Left ventricle myocardium inferior (tissue), 1 donor: ENCODE data around the gene CCDC70. TPM values are rescaled to one million over a fixed set of nuclear protein-coding genes. Genes with fewer than 3 reads are reported as not detected.

Source experiments
- DNase-seq: peaks from one replicate; pipeline ENCODE4 v3.0.0-alpha.2; 2020
- H3K27ac ChIP-seq: fragments of 200-600 bp; replicated peaks from 2 replicates; pipeline ENCODE4 v1.8.0; 2021
- H3K27me3 ChIP-seq: fragments of 200-600 bp; 2 replicates; pipeline ENCODE4 v1.8.0; 2021; ENCODE audit warnings: low read depth
- H3K36me3 ChIP-seq: fragments of 200-600 bp; 2 replicates; pipeline ENCODE4 v1.8.0; 2021
- H3K4me1 ChIP-seq: fragments of 200-600 bp; 2 replicates; pipeline ENCODE4 v1.8.0; 2021
- H3K4me3 ChIP-seq: fragments of 200-600 bp; 2 replicates; pipeline ENCODE4 v1.8.0; 2021; ENCODE audit warnings: mild to moderate bottlenecking, moderate library complexity
- H3K9me3 ChIP-seq: fragments of 200-600 bp; replicated peaks from 2 replicates; pipeline ENCODE4 v1.8.0; 2021
- CTCF ChIP-seq: fragments of 200-600 bp; IDR thresholded peaks from 2 replicates; pipeline ENCODE4 v1.8.0; 2021; ENCODE audit warnings: antibody characterized with exemption, mild to moderate bottlenecking, borderline replicate concordance
- intact Hi-C: fragments of 100-400 bp; cut with micrococcal nuclease; formaldehyde crosslinking; loops from one replicate; pipeline ENCODE4 v1.11.0; 2022
- total RNA-seq: library from RNA; stranded (reverse); fragmentation: NEBNext Ultra II Directional; extraction: Animal tissue kit (Norgen Biotek cat#: 25700); gene quantifications from one replicate; pipeline ENCODE4 v1.2.1, GENCODE V29; 2021
- donor health status: DM: no; HTN: yes; CAD: no; lungs with severe emphysema.

CCDC70 gene
- total RNA-seq, 1 donor from 2014 or later = not detected

- Histone ChIP-seq H3K4me1 (peaks cover 64% of the 10 kb centered on the region), H3K27me3 (no peaks in the 10 kb centered on the region), H3K4me3 (no peak overlapping the region), H3K9me3 (no peaks in the 10 kb centered on the region), H3K27ac (peak overlapping the region; percentile 73), H3K36me3 (no peaks in the 10 kb centered on the region)
- no peak for DNase-seq
- intact Hi-C loops = no loop called here
- no peak for TF ChIP-seq CTCF
Measured at GRCh38 chr13:51825681-51826254, 36.0 kb upstream of the CCDC70 start.

GRCh38 chr13:51826606-51827005 lies 35.2 kb upstream of the CCDC70 start:
- Histone ChIP-seq H3K27me3 (no peaks in the 10 kb centered on the region), H3K9me3 (no peaks in the 10 kb centered on the region), H3K4me3 (peak overlapping the region; percentile 29), H3K4me1 (peaks cover 65% of the 10 kb centered on the region), H3K36me3 (no peaks in the 10 kb centered on the region), H3K27ac (peak overlapping the region; percentile 73)
- TF ChIP-seq CTCF = no peak
- intact Hi-C loops = no loop called here
- DNase-seq = peak; percentile 71

- TF ChIP-seq CTCF = no peak
- peaks cover 65% of the 10 kb centered on the region for H3K4me1 ChIP-seq
- no peaks in the 10 kb centered on the region for H3K36me3 ChIP-seq
- no peak overlapping the region for H3K4me3 ChIP-seq
- H3K27ac ChIP-seq = peak overlapping the region; percentile 73
- no peaks in the 10 kb centered on the region for H3K27me3 ChIP-seq
- intact Hi-C loops = no loop called here
- H3K9me3 ChIP-seq = no peaks in the 10 kb centered on the region
- no peak for DNase-seq
Measured at GRCh38 chr13:51827254-51827653, 34.5 kb upstream of the CCDC70 start.

GRCh38 chr13:51828730-51829567 lies 32.8 kb upstream of the CCDC70 start:
- Histone ChIP-seq H3K27me3 (no peaks in the 10 kb centered on the region), H3K36me3 (no peaks in the 10 kb centered on the region), H3K27ac (no peak overlapping the region), H3K4me1 (peaks cover 56% of the 10 kb centered on the region), H3K9me3 (no peaks in the 10 kb centered on the region), H3K4me3 (no peak overlapping the region)
- TF ChIP-seq CTCF = no peak
- no peak for DNase-seq
- intact Hi-C loops = no loop called here

GRCh38 chr13:51829568-51829899 lies 32.2 kb upstream of the CCDC70 start:
- Histone ChIP-seq H3K9me3 (no peaks in the 10 kb centered on the region), H3K4me3 (no peak overlapping the region), H3K27ac (no peak overlapping the region), H3K27me3 (no peaks in the 10 kb centered on the region), H3K36me3 (no peaks in the 10 kb centered on the region), H3K4me1 (peaks cover 50% of the 10 kb centered on the region)
- intact Hi-C loops = no loop called here
- no peak for TF ChIP-seq CTCF
- no peak for DNase-seq
